Measurements from ENCODE around the gene CDH10.

The CDH10 gene

DNA sequence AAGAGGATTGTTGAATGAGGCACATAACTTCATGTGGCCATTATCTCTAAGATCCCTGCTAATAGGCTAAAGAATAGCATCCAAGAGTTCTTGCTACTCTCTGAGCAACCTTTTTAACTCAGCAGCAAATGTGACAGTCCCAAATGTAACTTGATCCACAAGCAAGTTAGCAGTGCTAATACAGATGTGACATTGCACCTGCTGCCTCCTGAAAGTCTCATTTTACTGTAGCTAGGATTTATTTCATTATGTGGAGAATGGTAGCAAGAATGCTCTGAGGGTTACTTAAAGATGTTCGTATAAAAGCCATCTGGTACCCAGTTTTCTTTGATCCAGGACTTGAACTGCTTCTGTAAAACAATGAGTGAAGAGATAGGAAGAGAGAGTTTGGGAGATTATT is 45.8 kb downstream of the CDH10 start:
- no peak for DNase-seq (ENCODE audit: low spot score)

DNA sequence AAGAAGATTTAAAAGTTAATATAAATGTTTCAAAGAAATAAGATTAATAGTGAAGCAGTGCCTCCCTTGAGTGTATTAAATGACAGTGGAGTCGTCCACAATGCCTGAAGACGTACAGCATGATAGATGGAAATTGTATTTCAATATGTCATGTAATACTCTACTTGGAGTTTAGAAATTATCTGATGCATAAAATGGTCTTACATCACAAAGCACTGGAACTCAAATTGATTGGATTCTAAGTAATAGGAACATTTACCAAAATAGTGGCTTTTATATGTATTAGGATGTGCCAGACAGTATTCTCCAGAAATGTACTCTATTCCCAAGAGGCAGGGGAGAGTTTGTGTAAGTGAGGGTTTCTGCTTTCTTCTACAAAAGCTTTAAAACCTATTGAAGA is 49.4 kb downstream of the CDH10 start:
- no peak for DNase-seq (ENCODE audit: low spot score)

DNA sequence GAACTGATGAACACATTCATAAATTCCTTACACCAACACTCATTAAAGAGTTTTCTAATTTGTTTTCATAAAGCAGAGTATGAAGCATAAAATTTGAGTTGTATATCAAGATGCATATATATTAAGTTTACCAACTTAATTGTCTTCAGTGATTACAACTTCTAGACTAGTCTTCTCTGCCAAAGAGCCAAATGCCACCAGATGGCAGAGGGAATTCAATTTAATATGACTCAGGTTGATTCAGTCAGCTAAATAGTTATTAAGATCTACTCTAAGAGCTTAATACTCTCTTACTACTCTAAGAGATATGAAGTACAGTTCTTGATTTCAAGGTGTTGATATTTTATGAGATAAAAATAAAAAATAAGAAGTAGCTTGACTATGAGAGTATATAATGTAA is 53.4 kb downstream of the CDH10 start:
- no peak for DNase-seq (ENCODE audit: low spot score)

DNA sequence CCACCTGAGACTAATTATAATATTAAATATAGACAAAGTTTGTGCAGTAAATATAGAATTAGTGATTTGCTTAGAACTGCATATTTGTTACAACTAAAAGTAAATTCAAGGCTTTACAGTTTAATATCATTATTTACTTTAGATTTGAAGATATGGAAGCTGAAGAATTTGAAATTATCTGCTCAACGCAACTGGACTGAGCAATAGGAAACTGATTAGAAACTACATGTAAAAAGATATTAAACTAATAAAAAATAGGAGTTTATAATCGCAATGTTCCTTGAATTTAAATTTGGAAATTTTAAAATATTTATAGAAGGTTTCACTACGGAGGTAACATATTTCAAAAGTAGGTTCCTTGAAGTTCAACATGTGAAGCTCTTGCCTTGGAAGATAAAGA is 55.2 kb downstream of the CDH10 start:
- no peak for DNase-seq (ENCODE audit: low spot score)

DNA sequence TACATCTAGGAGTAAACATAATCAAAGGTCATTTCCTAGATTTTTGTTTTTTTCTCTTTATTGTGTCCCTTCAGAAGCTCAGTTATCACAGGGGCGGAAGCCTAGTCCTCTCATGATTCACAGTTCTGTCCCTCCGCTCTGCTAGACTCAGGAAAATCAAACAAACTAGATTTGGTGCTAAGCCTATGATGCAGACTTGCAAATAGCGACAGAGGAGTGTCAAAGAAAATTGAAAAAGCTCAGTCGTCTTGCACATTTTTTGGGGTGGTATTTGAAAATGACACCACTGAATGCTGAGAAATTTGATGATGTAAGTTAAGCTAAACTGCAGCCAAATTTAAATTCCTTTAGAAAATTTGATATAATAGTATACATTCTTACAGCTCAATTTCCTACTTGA is 59.0 kb downstream of the CDH10 start:
- no peak for DNase-seq (ENCODE audit: low spot score)

DNA sequence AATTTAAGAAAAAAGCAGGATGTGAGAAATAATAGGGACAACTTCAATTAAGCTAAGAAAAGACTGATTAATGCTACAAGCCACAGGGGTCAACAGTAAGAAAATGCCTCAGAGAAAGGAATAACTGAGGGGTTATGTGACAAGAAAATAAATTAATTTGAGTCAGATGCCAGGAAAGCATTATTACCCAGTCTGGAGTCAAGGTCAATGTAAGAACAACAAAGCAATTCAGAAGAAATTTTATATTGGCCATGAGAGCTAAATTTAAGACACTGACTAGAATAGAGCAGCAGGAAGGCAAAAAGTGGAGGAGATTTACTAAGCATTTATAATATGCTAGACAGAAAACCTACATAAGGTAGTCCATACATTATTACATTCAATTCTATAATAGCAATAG is 73.5 kb downstream of the CDH10 start:
- no peak for DNase-seq (ENCODE audit: low spot score)

DNA sequence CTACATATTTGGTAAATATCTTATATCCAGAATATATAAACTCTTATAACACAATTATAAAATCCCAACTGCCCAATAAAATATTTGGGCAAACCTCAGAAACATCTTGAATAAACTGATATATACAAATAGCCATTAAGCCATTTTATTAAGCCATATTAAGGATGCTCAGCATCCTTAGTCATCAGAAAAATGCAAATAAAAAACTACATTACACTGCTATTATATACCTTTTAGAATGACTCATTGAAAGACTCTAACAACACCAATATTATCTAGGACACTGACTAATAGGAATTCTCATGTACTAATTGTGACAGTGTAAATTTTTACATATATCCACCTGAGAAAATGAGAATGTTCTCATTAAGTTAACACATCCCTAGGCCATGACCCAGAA is 77.8 kb downstream of the CDH10 start:
- no peak for DNase-seq (ENCODE audit: low spot score)

DNA sequence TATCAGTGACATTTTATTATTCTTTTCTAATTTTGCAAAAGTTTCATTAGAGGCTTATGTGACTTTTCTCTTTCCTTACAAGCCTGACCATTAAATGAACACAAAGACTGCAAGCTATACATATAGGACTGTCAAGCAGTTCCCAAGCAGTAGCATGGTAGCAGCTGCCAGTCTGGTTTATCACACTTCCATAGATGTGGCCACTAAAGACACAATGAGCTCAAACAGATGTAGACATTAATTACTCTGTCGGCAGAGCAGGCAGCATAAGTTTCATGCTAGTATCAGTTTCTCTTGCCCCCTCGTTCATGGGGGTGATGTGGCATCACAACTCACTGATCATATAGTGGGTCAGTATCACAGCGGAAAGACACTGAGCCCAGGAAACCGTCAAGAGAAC is 89.5 kb downstream of the CDH10 start:
- no peak for DNase-seq (ENCODE audit: low spot score)

DNA sequence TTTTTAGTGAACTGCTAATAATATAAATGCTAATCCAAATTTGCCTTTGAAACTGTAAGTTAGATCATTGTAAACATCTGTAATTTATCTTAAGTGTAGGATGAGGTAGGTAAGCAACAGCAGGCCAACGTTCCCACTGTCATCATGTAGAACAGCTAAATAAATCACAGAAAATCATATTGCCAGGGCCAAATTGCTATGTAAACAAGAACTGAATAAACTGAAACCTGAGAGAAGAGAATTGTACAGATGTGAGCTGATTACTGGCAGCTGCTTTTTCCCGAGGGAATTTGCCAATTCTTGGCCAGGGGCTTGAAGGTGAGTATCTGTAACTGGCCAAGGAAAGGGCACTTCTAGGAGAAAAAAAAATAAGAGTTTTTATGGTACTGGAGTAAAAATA is 97.6 kb downstream of the CDH10 start:
- DNase-seq (ENCODE audit: low spot score) = no peak

DNA sequence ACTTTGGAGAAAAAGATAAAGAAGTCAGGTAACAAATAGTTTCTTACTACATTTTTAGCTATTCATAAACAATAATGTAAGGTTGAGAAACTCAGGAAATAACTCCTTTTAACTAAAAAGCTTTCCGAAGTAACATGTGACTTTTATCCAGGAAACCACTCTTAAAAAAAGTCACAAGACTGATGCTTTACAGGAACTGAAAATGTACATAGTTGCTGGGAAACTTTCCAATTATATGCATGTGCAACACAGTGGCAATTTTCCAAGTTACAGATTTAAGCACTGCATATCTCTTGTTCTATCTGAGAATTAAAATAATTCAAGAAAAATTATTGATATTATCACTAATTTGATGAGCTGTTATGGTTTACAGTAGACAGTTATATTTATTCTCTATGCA is 105.2 kb downstream of the CDH10 start:
- peak; percentile 1 for DNase-seq (ENCODE audit: low spot score)

DNA sequence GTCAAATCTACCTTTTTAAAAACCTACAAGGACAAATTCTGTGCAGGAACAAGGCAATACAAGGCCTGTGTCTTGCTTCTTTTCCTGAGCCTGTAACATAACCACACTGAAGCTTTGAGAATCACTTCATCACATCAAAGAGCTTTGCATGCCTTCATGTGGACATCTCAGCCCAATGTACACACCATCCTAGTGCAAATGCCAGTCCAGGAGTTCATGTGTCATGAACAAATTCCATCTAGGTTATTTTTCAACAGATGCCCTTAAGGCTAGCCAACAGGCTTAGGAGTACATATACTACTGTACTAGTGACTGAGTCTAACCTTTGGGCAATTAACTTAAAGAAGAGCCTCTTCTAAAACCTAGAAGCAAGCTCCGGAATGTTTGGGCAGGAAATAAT is 106.4 kb downstream of the CDH10 start:
- no peak for DNase-seq (ENCODE audit: low spot score)

DNA sequence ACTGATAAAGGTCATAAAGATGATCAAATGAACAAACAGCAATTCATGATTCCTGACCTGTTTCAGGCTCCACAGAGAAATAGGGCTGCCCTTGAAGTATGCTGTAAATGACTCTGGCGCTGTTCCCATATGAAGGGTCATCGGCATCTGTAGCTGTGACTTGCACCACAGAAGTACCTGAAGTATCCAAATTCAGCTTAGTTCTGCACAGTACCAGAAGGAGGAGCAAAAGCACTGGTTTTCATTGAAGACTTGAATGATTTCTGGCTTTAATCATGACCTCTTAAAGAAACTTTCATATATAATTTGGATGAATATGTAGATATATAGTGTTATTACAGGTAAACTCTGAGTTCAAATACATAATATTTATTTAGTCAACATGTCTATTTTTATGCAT is 109.1 kb downstream of the CDH10 start:
- DNase-seq (ENCODE audit: low spot score) = peak; percentile 32

DNA sequence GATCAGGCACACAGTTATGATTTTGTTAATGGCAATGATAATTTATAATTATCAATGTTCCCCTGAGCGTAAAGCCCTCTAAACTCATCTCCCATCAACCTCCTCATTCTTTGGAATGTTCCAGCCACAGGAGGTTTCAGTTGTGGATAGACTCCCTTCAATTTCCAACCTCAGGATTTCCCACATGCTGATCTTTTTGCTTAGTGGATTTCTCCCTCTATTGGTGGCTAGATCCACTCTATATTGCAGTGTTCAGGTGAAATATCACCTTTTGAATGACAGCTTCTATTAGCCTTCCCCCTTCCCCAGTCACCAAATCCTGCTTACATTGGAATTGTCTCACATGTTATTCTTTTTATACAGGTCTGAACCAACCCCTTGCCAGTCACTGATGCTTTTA is 113.9 kb downstream of the CDH10 start:
- no peak for DNase-seq (ENCODE audit: low spot score)

DNA sequence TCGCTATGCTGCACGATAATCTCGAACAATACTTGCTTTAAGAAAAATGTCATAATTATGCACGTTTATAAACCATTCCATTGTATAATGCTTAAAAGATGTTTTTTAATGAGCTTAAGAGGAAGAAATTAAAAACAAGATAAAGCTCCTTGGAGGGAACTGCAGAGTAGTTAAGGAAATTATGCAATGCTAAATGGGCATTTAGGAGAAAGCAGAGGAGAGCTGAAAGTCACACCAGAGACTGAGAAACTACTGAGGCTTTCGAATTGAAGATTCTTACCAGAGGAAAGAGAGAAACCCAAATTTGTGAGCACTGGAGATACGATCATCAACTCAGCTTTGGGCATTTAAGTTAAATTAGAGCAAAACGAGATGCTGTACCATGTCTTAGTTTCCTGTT is 119.4 kb downstream of the CDH10 start:
- no peak for DNase-seq (ENCODE audit: low spot score)

DNA sequence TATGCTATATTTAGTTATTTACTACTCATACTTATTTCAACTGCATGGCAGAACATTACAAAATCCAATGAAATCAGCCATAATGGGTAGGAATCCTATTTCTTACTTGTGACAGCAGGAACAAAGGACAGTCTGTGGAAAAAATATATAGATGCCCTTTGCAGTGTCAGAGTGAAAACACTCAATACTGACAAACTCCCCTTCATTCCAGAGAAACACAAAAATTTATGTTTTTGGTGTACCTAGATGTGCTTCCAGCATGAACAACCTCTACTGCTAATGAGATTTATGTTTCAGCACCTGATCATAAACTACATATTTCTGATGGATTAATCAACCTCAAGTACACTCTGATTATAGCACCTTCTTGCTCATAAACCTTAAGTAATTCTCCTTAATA is 132.4 kb downstream of the CDH10 start:
- DNase-seq (ENCODE audit: low spot score) = no peak

DNA sequence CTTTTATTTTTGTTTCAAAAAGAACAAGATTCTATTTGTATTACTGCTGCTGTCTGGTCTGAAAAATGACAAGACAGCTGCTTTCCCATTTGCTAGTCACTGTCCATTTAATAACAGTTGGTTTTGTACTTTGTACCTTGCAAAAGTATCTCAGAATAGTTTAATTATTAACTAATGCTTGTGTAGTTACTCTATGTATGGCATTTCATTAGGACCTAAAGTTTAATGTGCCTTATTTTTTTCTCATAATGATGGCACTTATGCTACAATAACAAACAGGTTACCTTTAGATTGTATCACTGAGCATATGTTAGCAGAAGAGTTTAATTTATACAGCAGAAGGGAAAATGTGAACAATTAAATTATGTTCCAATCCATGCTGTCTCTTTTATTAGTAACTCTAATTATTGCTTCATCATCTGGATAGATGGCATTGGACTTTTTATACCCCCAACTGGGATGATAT is 134.2 kb downstream of the CDH10 start:
- DNase-seq (ENCODE audit: low spot score) = no peak

DNA sequence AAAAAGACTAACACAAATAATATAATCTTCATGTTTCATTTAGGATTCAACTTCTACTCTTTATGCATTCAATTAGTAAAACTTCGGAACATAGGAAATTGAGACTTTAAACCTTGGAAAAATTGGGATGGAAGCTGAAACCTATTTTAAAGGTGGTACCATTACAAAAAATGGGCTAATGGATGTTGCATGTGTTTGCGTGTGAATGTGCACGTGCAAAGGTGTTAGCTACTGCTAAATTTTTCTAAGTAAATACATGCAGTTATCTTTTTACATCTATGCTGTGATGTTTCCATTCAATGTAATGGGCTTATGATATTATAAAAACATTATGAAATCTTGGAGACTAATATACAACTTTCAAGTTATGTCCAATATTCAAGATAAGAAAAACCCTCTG is 134.8 kb downstream of the CDH10 start:
- DNase-seq (ENCODE audit: low spot score) = no peak

DNA sequence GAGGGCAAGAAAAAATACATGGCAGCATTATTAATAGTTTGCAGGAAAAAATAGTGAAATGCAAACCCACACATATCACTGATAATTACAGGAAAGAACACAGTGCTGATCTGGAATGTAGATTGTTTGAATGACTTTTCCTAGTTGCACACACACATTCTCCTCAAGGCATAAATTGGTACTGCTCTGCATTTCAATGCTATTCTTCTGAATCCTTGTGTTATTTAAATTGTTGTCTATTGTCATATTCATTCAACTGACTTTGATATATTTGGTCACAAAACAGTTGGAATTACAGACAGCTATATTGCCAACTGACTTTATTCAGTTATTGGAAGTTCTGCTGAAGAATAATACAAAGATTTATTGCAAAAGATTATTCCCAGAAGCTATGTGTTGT is 139.5 kb downstream of the CDH10 start:
- DNase-seq (ENCODE audit: low spot score) = no peak

DNA sequence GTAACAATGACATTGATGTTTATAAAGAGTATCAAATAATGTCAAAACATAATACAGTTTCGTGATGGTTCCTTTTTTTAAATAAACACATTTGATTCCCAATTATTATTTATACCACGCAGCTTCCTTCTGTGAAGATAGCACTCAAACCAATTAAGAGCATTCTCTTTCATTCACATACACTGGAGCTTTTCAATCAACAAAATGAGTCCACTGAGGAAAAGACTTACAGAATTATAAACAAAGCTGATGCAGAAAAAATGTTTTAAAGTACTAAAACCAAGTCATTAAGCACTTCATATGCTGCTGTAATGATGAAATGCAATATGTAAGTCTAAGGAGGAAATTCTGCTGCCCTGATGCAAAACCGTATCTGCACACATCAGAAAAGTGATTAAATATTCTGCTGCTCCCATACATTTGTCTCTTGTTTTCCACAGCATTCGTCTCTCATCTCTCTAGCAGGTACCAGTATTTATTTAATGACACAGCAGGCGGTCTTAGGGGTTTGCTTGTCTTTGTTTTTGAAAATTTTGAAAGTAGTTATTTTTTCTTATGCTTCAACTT is 147.1 kb downstream of the CDH10 start:
- no peak for DNase-seq (ENCODE audit: low spot score)

DNA sequence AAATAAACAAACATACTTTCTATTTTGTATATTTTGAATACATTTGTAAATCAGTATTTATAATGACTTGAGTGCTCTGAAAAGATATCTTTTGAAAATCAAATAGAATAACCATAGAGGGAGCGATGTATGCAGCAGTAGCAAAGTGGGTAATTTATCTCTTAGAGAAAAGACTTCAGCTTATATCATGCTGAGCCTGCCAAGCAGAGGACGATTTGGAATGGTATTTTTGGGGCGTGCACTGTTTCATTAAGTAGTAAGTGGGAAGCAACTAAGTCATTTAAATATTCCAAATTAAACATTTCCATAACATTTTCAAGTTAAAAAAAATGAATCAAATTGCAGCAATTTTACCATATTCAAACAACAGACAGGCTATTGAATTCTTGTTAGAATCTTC is 147.6 kb downstream of the CDH10 start:
- no peak for DNase-seq (ENCODE audit: low spot score)

DNA sequence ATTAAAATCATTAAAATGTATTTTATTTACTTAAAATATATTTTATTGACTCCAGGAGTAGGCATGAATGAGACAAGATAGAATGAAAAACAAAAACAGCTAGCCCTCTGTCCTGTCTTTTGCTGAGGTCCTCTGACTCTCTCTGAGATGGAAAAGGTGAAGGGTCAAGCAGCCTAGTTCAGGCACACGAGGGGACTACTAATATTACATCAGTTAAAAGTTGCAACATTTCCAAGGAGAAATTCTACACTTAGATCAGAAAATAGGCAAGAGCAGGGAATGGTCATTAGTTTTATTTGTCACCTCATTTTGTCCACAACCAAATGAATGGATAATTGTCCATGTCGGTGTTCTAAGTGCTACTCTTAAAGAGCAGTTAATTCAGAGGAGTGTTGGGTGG is 148.5 kb downstream of the CDH10 start:
- DNase-seq (ENCODE audit: low spot score) = no peak

DNA sequence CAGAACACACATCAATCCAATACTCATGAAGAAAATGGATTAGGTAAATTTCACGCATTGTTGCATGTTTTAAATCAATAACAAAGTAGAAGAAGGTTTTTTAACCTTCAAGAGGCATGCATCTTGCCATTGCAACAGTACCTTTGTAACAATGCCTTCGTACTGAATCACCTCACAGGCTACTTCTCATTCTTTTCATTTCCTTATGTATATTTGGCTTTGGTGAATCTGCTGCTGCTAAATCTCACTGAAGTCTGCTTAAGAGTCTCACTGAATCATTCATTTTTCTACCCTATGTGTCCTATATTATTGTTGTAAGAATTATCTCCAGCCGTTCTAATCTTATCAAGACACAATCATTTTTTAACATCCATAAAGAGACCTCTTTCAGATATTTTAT is 152.5 kb downstream of the CDH10 start:
- DNase-seq (ENCODE audit: low spot score) = no peak

DNA sequence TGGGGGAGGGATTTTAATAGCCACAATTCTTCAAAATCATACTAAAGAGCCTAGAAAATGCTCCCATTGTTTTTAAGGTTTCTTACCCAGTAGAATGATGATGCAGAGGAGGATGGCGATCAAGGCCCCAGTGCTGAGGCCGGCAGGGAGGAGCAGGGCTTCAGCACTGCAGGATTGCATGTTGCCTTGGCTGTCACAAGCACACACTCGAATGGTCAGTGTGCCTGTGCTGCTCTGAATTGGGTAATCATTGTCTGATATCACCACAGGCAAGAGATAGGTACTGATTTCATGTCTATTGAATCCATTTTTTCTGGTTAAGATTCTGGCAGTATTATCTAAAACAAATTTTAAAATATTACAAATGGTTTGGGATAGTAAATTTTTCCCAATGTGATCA is 153.3 kb downstream of the CDH10 start:
- no peak for DNase-seq (ENCODE audit: low spot score)

DNA sequence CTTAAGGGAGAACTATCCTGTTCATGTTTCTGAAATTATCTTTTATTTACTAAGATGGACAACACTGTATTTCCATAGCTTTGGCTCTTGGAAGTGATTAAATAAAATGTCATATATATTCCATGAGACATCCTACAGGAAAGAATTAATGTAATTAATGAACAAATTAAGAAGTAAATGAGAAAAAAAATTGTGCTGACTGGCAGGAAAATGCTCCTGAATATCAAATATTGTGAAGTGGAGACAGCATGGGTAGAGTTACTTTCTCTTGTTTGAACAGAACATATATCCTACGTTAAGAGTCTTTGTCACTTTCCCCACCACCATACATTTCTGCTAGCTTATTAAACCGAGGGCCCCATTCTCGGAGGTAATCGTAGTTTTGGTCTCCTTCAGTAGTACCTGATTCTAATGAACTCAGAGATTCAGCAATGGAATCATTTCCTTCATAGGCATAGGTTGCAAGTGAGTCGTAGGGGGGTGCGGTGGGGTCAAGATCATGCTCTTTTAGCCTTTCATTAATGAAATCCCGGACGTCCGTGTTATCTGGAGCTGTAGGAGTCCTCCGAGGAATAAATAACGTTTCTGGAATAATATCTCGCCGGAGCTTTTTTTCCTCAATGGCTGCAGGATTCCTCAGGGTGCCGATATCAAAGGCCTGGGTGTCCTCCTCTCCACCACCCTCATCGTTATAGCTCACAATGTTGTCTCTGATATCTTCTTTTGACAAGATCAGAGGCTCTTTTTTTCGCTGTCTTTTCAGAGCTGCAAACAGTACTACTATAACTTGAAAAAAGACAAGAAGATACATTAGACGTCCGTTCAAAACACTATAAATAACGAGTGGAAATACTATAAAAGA is 157.2 kb downstream of the CDH10 start:
- no peak for DNase-seq (ENCODE audit: low spot score)

Data from RKO (cell line).